Nasal cavity respiratory epithelium epithelial cell of viscerocranial mucosa (primary cell): ENCODE measurements around the gene LRRC19. TPM values are rescaled to one million over a fixed set of nuclear protein-coding genes. Genes with fewer than 3 reads are reported as not detected.

Experiments
- total RNA-seq: library from RNA; depleted of rRNA; stranded (reverse); fragments of >200 nt; gene quantifications from 2 replicates; pipeline ENCODE4 v1.2.3, GENCODE V29; 2014

Gene LRRC19, protein sequence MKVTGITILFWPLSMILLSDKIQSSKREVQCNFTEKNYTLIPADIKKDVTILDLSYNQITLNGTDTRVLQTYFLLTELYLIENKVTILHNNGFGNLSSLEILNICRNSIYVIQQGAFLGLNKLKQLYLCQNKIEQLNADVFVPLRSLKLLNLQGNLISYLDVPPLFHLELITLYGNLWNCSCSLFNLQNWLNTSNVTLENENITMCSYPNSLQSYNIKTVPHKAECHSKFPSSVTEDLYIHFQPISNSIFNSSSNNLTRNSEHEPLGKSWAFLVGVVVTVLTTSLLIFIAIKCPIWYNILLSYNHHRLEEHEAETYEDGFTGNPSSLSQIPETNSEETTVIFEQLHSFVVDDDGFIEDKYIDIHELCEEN
- total RNA-seq, result not detected in 2 replicates

DNA sequence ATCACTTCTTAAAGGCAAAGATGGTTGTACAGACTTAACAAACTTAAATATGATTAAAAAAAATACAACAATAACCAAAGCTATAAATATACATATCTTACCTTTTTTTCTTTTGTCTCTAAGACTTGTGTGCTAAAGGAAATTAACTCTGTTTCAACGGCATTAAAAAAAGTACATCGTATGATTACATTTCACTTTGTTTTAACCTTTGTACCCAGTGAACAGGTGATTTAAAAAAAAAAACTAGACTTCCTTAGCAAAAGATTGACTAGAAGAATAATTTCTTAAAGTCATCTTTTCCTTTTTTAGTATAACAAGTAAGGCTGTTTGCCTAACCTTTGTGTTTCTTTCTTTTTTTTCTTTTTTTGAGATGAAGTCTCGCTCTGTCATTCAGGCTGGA, at the start of gene LRRC19:
TSS of gene LRRC19 (minus strand) at position 182 of the 400 bp plus-strand sequence. CDS start 5,978 bp downstream, outside the sequence.

DNA sequence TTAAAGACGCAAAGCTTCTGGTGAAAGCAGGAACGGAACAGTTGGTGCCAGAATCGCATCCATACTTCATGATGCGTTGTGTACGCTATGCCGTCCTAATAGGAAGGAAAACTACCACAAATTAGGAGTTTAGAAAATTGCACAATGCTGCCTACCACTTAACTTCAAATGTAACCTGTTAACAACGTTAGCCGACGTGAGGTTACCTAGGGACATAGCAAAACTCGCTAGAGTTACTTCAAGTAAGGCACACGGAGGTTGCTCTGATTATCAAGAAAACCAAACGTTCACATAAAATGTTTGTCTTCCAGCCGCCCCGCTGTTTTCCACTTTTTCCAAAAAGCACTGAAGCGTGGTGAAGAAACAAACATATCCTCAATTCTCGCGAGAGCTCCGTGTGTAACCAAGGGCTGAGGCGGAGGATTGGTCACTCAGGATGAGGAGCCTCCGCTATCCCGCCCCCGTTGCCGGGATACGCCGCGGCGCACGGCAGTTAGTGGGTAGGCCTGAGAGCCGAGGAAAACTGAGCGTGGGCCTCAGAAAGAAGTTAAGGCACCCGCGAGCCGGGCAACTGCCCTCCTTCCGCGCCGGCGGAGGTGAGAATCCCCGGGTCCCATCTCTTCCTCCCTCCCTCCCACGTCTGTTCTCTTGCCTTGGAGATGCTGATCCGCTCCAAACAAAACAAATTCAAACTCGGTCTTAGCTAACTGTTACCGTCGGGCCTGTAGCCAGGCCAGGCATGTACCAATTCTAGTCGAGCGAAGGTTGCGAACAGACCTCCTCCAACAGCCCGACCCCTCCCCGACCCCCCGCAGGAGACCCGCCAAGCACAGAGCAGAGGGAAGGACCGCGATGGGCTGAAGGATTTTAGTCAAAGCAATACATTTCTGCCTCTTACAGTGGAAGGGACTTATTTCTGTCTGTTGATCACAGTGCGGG, 49.3 kb downstream of the LRRC19 start, which contains the start of gene IFT74:
TSS of gene IFT74 (plus strand) at position 492 of the 939 bp plus-strand sequence. CDS start 5,556 bp downstream, outside the sequence.

DNA sequence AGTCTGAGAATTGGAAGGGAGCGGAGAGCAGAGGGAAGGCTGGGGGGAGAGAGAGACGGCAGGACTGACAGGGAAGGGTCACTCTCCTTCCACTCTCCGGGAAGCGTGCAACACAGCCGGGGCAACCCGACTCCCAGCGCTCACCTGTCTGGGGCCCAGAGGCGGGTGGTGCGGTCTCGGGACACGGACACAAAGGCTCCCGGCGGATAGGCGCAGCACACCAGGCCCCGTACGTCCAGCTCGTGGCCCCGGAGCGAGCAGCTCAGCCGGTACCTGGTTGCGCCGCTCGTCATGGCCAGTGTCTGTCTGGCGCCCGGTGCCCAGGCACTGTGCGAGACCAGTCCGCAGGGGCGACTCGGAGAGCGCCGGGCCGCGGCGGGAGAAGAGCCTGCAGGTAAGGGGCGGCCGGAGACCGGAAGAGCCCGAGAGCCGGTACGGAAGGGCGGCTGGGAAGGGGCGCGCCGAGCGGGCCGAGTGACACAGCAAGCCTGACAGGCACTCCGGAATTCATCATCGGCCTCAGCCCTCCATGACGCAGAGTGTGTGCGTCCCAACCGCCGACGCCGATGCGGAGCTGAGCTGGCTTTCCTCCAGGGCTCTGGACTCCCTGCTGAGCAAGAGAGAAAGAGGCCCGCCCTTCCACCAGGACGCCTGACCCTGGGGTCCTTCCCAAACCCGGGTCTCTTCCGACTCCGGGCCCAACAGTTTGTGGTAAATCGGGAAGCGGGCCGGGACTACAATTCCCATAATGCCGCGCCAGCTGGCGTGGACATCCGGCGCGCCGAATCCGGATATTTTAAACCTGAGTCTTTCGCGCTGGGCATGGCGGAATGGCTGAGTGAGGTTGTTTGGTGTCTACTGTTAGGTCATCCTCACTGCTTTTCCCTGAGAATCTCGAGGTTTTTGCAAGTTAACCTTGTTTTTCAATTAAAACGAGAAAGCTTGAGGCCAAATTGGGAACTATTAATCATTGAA, 58.4 kb downstream of the LRRC19 start, which contains the start of gene PLAA:
TSS of gene PLAA (minus strand) at position 490 of the 975 bp plus-strand sequence. CDS start at position 293, 197 bp downstream.

Other genes starting within 250 kb of the LRRC19 start
- gene CAAP1, start 112.9 kb downstream of the LRRC19 start, total RNA-seq, result 29.3 and 31.1 TPM in 2 replicates
- gene PLAA, start 58.4 kb downstream of the LRRC19 start, total RNA-seq, result 32.5 and 55.0 TPM in 2 replicates
- gene IFT74, start 49.3 kb downstream of the LRRC19 start, total RNA-seq, result 14.0 and 20.9 TPM in 2 replicates
- under 0.01 TPM in 2 replicates for gene TEK, start 103.6 kb upstream of the LRRC19 start, total RNA-seq